ENCODE measurements around the gene MPL.

DNA sequence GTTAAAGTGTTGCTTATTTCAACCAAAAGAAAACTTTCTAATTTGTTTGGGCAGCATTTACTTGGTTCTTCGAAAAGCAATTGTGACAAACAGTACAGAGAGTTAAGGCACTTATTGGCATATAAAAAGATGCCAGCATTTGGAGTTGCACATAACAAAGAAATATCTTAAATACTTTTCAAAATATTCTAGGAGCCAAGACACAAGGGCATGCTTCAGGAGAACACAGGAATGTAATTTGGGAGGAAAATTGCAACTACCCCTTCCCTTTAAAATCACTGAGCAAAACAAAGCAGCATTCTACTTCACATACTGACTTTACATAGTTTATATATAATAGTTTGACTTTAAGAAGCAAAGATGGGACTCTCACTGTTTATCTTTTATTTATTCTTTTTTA, 41.4 kb upstream of the MPL start:
- no peak for TF ChIP-seq POLR2A (IDR thresholded peaks at IDR 0.05; ENCODE audit: low read length)
- TF ChIP-seq GATA1 (IDR thresholded peaks at IDR 0.05; ENCODE audit: low read depth, low read length): no peak
